Measurements from ENCODE around the gene INPP4A. TPM values are rescaled to one million over a fixed set of nuclear protein-coding genes. Genes with fewer than 3 reads are reported as not detected.

INPP4A gene
- total RNA-seq, 1 donor from 2014 or later, result 125 TPM

DNA sequence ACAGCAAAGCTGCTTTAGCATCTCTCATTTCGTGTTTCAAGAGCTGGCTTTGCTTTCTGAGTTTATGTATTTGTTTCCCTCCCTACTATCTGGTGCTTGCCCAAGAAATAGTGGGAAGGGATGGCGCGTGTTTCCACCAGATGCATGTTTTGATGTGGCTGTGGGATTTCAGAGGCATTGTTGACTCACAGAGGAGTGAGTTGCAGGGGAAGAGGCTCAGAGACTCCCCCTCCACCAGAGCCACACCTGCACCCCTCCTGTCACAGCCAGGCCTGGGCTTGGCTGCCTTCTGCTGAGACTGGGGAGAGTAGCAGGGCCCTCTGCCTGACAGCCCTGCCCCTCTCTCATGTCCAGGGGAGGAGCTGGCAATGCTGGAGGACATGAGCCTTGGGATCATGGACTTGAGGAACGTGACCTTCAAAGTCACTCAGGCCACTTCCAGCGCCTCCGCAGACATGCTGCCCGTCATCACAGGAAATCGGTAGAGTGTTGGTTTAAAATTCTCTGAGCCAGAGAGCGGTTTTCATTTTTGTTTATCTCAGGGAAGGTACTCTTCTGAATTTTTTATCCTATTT, 120.7 kb downstream of the INPP4A start:
- DNase-seq, result no peak

DNA sequence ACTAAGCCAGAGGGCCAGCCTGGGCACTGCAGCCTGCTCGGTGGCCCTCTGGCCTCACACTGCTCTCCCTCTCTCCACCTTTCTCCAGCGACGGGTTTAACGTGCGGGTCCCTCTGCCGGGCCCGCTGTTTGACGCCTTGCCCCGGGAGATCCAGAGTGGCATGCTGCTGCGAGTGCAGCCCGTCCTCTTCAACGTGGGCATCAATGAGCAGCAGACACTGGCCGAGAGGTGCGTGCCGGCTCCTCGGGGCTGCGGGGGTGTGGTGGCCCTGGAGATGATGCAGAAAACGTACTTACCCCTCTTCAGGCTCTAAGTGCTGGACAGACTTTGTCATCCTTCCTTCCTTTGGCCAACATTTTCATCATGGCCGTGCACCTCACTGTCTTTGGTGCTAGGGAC, 121.3 kb downstream of the INPP4A start:
- no peak for DNase-seq

DNA sequence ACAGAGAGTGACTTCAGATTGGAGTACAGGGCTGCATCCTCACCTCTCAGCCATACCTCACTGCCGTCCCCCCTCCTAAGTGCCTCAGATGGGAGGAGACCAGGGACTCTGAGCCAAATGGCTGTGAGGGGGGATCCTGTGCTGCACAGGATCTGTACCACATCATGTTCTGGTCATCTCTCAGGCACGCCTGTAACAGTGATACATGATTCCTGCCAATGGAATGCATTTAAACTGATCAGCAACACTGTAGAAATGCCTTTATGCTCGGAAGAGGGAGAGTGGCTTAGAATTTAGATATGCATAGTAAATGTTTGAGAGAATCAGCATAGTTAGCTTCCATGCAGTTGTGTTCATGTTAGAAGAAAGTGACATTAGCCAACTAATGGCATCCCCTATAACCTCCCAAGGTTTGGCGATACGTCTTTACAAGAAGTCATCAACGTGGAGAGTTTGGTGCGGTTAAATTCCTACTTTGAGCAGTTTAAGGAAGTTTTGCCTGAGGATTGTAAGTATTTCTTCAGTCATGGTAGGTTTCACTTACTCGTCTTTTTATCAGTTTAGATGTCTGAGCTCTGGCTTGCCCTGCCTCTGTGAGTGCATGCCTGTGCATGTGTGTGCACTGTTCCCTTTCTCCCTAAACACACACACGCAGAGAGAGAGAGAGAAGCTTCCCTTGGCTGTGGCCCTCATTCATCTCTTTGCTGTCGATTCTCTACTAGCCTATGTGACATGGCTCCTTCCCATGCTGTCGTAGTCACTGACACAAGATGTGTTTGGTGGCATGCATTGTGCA, 123.7 kb downstream of the INPP4A start:
- no peak for DNase-seq

DNA sequence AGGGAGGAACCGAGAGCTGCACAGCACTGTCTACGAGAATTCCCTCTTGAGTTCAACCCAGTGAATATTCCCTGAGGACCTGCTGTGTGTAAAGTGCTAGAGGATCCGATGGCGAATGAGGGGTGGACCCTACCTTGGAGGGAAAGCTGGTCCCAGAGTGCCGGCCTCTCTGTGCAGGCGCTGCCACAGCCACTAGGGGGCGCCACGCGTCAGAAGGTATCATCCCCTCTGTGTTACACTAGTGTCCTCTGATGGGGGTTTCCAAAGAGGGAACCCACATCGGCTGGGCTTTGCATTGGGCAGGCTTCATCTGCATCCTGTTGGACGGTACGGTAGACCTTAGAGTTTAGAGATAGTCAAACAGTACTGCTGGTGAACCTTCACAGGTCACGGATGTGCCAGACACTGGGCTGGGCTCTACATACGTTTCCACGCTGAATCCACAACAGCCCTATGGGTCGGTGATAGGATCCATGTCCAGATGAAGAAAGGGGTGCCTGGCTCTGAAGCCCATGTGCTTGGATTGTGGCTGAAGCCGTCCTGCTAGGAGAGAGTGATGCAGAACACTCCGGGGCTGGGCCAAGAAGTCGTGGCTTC, 124.6 kb downstream of the INPP4A start:
- no peak for DNase-seq

DNA sequence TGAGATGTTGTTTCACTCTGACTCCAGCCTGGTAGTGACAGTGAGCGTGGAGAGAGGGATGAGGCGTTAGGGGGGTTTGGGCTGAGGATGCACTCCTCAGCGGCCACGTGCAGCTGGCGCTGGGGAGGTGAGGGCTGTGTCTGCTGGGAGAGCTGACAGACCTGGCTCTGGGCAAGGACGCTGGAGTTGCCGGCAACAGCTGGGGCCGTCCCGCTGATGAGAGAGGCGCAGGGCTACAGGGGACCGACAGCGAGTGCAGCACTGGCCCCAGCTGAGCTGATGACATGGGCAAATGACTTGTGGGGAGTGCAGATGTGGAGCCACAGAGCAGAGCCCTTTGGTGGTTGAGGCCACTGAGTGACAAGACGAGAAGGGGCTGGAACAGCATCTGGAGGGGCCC, 125.3 kb downstream of the INPP4A start:
- DNase-seq, result no peak

DNA sequence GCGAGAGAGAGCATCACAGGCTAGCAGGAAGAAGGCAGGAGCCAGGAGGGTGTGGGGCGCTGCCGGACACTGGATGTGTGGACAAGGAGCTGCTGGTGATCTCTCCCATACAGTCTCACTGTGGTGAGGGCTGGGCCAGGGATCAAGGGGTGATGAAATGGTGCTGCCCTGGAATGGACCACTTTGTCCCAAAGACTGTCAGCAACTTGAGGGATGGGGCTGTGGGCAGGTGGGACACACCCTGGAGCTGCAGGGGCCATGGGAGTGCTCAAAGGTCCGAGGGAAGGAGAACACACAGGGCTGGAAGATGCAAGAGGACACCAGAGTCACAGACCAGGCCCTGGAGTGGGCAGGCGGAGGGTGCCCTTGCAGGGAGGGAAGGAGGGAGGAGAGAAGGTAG, 125.7 kb downstream of the INPP4A start:
- no peak for DNase-seq

DNA sequence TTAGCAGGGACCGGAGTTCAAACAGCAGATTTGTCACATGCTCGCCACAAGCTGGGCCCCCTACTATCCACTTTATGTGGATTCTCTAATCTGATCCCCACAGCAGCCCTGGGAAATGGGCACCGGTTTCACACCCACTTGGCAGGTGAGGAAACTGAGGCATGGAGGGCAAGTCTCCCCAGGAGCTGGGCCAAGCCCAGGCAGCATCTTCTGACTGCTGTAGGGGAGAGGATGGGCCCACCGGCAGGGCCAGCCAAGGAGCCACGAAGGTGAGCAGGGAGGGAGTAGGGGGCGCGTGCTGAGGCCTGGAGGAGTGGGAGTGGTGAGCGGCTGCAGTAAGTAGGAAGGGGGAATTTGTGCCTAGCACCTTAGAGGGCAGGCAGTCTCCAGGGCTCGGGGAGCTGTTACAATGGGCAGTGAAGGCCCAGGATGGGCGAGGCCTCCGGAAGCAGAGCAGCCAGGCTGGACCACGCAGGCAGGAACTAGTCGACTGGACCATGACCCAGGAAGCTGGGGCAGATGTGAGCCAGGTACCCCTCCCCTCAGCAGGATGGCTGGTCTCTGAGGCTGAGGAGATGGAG, 126.6 kb downstream of the INPP4A start:
- DNase-seq, result no peak

DNA sequence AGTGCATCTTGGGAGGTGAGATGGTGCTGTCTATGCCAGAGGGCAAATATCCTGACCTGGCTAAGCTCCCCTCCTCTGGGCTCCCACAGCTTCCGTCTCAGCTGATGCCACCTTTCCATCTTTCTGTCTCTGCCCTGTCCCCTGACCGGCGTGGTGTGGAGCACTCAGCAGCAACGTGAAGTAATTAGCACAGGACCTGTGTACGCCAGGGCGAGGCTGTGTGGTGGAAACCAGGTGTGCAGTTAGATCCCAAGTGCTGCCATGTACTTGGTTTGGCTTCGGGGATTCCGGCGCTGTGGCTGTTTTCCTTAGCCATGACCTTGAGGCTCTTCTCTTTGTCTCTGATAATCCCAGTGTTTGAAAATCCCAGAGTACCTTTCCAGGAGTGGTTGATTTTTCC, 127.1 kb downstream of the INPP4A start:
- DNase-seq, result no peak

DNA sequence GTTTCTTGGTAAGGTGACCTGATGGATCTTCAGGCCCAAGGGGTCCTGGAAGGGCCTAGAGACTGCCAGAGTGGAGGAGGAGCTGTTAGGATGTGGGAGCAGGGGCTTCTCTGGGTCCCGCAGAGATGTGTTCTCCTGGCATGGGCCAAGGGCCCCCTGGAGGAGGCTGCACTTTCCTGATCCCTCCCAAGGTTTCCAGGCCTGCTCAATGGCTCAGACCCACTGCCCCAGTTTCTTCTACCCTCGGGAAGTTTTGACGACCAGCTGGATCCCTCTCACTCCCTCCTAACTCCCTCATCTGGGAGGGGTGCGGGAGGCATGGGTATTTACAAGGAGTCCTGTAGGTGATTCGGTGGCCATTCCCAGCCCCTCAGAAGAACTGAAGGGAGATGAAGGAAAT, 127.6 kb downstream of the INPP4A start:
- DNase-seq, result no peak

DNA sequence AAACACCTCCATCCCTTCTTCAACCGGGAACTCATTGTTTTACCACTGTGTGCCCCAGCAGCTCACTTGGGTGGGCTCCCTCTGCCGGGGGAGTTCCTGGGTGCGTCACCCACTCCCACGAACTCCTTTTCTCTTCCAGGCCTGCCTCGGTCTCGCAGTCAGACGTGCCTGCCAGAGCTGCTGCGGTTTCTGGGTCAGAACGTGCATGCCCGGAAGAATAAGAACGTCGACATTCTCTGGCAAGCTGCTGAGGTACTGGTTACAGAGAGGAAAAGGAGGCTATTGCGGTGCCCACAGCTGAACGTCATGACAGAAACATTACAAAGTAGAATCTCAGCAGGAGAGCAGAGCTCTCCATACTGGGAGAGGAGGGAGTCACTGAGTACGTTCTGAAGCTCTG, 128.0 kb downstream of the INPP4A start:
- peak; percentile 55 for DNase-seq

DNA sequence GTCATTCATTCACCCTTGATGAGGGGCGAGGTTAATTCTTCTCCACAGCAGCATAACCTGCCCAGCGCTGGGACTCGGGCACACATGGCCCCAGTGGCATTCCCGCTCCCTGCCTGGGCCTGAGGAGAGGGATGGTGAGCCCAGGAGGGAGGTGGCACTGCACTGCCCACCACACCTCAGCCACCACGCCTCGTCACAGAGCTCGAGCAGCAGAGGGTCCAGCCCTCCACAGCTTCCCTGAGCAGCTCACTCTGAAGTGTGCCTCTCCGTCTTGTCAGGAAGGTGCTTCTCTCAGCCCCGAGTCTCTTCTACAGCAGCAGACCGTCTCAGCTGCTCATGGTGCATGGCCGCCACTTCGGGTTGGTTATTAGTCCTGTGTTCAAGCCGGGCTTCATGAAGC, 128.8 kb downstream of the INPP4A start:
- no peak for DNase-seq

DNA sequence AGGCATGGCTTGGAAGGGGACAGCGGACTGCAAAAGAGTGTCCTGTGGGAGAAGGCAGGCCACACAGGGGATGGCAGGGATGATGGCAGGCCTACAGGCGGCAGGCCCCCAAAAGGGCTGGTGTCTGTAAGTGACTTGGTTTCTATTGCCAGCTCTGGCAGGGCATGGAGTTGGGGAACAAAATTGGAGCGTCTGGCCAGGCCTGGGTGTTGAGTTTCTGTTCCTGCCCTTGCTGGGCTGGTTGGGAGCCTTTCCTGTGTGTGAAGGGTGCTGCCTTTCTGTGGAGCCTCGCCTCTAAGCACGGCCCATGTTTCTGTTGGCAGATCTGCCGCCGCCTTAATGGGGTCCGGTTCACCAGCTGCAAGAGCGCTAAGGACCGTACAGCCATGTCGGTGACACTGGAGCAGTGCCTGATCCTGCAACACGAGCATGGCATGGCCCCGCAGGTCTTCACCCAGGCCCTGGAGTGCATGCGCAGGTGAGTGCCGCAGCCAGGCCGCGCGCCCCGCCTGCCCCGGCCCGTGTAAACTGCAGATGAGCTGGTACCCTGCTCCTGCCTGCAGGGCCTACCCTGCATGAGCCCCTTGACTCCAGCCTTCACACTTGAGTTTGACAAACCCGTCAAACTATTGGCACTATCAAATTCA, 132.1 kb downstream of the INPP4A start:
- DNase-seq, result no peak

DNA sequence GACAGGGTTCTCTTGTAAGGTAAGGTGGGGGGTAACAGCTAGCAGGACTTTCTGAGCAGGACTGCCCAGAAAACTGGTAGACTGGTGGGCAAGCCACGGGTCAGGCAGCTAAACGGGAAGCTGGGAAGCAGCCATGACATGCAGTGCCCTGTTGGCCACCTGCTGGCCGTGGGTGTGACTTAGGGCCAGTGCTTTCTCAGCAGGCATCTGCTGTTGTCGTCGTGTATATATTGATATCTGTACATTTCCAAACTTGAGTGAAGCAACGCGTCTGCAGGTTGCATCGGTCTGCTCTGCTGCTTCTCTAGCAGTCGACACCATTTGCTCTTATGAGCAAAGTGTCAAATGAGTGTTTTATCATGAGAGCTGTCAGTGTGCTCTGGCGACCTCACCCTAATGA, 132.7 kb downstream of the INPP4A start:
- no peak for DNase-seq

DNA sequence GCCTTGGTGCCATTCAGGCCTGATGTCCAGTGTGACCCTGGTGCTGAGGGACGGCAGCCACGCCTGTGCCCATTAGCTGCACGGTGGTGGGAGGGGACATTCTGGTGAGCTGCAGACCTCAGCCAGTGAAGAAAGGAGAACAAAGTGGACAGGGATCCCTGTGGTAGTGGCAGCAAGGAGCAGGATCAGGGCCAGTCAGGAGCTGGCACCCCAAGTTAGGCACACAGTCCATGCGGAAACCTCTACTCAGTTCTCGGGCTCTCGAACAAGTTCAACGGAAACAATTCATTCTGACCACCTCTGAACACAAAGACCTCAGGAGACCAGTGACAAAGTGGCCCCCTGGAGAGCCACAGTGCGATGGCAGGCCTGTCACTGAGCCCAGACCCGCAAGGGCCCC, 133.6 kb downstream of the INPP4A start:
- DNase-seq, result no peak

DNA sequence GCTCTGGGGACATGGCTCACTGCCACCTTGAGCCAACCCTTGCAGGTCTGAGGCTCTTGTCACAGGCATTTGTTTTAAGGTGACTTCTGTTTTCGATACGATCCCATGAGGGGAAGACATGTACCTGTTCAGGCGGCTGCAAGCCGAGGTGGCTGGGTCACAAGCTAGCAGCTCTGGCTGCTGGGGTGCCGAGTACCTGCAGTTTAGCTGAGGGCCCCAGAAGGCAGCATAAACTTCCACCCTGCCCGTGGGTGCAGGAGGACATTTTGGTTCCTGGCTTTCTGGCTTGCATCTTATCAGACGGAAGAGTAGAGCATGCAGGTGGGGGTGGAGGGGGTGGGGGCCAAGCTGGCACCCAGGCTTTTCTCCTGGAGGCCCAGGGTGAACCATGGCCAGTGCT, 135.3 kb downstream of the INPP4A start:
- DNase-seq, result no peak

DNA sequence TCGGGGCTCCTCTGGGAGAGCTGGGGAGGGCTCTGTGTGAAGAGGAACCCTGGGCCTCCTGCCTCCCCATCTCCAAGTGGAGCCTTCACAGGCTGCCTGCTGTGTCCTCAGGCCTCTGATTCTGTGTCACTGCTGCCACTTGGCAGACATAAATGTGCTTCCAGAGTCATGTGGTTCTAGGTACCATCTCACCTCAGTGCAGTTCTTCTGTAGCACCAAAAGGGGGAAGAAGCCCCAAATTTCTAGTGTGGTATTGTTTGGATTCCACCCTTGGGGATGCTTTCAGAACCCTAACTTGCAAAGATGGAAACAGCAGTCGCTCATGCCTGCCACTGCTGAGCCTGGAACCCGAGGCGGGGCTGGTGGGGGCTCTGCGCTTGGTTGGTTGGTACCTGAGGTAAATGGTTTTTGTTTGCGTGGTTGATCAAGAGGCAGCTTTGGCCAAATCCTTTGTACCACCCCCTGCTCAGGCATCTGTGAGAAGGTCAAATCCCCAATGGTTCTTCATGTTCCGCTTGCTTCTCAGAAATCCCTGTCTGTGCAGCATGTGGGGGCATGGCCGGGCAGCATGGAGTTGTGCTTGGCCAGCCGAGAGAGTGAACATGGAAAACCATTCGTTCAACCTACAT, 136.1 kb downstream of the INPP4A start:
- no peak for DNase-seq

DNA sequence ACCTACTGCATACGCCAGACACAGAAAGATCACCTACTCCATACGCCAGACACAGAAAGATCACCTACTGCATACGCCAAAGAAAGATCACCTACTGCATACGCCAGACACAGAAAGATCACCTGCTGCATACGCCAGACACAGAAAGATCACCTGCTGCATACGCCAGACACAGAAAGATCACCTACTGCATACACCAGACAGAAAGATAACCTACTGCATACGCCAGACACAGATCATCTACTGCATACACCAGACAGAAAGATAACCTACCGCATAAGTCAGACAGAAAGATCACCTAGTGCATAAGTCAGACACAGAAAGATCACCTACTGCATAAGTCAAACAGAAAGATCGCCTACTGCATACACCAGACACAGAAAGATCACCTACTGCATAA, 137.9 kb downstream of the INPP4A start:
- no peak for DNase-seq

DNA sequence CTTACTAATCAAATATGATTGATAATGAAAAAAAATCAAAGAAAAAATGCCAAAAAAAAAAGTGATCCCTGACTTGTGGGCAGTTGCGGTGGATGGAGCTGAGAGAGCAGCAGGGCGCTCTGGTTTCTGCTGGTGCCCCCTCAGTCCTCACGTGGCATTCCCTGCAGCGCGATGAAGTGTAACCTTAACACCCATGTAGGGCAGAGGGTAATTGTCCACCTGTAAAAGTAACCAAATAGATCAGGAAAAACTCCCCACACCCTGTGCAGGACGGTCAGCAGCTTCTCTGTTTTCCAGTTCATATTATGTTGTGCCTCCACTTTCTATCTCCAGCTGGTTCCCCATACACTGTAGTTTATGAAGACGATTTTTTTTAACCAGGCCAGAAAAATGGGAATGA, 138.6 kb downstream of the INPP4A start:
- DNase-seq, result no peak

DNA sequence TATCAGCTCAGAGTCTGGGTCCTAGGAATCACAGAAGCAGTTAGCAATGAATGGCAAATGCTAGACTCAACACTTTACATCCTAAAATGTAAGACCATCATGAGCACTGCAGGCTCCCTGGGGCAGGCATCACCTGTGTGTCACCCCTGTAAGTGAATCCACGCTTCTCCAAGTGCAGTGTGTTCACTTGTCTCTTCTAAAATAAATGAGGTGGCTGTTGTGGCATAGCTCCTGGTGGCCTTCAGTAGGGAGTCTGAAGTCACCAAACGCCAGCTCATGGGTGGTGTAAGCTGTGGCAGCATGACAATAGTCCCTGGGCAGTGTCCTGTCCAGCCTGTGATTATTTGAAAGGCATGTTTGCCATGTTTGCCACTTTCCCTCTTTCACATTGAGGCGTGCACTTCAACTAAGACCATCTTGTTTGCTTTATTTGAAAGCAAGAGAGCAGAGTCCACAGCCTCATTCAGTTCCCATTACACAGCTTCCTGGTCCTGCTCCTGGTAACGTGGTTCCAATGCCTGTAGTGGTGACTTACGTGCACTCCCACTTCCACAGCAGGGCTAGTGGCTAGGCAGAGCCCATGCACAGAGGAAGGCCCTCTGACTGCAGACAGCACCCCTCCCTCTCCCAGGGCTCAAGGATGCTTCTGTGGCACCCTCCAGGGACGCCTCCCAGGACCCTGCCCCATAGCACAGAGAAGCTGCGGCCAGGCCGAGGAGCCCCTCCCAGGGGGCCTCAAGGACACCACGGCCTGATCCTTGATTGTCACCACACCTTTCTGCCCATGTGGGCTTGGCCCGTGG, 139.4 kb downstream of the INPP4A start:
- no peak for DNase-seq

DNA sequence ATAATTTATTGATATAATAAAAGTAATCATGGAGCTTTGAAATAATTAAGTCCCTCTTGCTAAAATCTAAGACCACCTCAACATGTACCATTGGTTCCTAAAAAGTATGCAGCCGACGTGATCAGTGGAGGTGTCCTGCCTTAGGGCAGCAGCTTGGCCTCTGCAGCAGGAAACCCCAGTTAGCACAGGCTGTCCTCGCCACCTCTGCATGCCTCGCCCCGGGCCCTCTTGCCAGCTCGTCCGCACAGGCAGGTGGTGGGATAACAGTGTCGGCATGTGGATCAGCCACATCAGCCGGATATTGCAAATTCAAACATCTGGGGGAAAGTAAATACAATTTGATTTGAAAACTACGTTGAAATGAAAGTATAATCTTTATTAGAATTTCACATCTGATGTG, 140.7 kb downstream of the INPP4A start:
- no peak for DNase-seq

DNA sequence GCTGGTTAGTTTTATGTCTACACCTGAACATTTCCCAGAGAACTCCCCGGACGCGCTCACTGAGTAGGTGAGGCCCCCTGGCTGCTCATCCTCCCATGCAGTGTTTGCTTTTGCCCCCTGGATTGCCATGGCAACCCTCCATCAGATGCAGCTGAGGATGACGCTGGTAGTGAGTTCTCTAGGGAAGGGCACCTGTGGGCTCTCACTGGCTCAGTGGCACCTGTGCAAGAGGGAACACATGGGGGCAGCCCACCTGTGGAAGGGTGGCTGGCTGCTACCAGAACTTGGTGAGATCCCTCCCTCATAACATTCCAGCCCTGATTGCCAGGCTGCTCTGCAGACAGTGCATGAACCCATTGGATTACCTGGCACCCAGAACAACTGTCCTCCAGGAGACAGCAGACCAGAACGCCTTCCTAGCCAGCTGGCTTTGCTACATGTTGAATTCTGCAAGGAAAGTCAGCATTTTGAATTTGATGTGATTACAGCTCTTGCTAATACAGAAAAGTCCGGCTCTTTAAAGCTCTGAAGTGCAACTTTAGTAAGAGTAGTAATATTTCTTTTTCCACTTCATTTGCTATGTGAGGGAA, 142.0 kb downstream of the INPP4A start:
- DNase-seq, result no peak

Data from occipital lobe (tissue), 2 donors.